HepG2 (cell line): Measurements from ENCODE around the gene NPTXR. TPM values are rescaled to one million over a fixed set of nuclear protein-coding genes. Genes with fewer than 3 reads are reported as not detected.

Experiments
- ATF6 ChIP-seq: sonication (generic); formaldehyde crosslinking; conservative IDR thresholded peaks from 2 replicates; pipeline ENCODE4 v1.4.0; 2020; ENCODE audit warnings: missing genetic modification reagents
- BATF2 ChIP-seq: sonication (generic); formaldehyde crosslinking; IDR thresholded peaks from 2 replicates; pipeline ENCODE4 v1.8.0; 2022; ENCODE audit warnings: mild to moderate bottlenecking, missing genetic modification reagents, moderate library complexity
- FOXA1 ChIP-seq, 2 experiments: fragments of 450-650 bp in 1 of 2; sonication (generic) in 1 of 2; formaldehyde crosslinking in 1 of 2; IDR thresholded peaks; 2 replicates each; pipeline versions ENCODE4 v1.4.0 to v1.6.1; 2016 to 2020; ENCODE audit warnings: missing genetic modification reagents in 1 of 2
- HNF4G ChIP-seq, 2 experiments: sonication (generic) in 1 of 2; formaldehyde crosslinking in 1 of 2; IDR thresholded peaks; 2 replicates each; pipeline versions ENCODE4 v1.4.0 to v1.6.1; 2011 to 2020; ENCODE audit warnings: borderline replicate concordance in 2 of 2, low read depth in 2 of 2, mild to moderate bottlenecking in 2 of 2, low read length in 1 of 2, missing genetic modification reagents in 1 of 2, moderate library complexity in 1 of 2
- JUNB ChIP-seq: sonication (generic); formaldehyde crosslinking; IDR thresholded peaks from 2 replicates; pipeline ENCODE4 v1.8.0; 2022; ENCODE audit warnings: missing genetic modification reagents, mild to moderate bottlenecking, borderline replicate concordance
- KLF12 ChIP-seq: sonication (generic); formaldehyde crosslinking; IDR thresholded peaks from 2 replicates; pipeline ENCODE4 v1.4.0; 2020; ENCODE audit warnings: missing genetic modification reagents, borderline replicate concordance
- MTF2 ChIP-seq: sonication (generic); formaldehyde crosslinking; IDR thresholded peaks from 2 replicates; pipeline ENCODE4 v1.5.0; 2020; ENCODE audit warnings: missing genetic modification reagents, borderline replicate concordance
- NAIF1 ChIP-seq: sonication (generic); formaldehyde crosslinking; IDR thresholded peaks from 2 replicates; pipeline ENCODE4 v1.5.0; 2020; ENCODE audit warnings: mild to moderate bottlenecking, missing genetic modification reagents, borderline replicate concordance
- NFIC ChIP-seq: IDR thresholded peaks from 2 replicates; pipeline ENCODE4 v1.6.1; 2012; ENCODE audit warnings: mild to moderate bottlenecking, low read length, inconsistent platforms
- NR1H2 ChIP-seq: sonication (generic); formaldehyde crosslinking; IDR thresholded peaks from 2 replicates; pipeline ENCODE4 v1.8.1; 2022; ENCODE audit warnings: low read depth, missing genetic modification reagents, borderline replicate concordance
- SIX1 ChIP-seq: sonication (generic); formaldehyde crosslinking; IDR thresholded peaks from 2 replicates; pipeline ENCODE4 v1.4.0; 2020; ENCODE audit warnings: missing genetic modification reagents, borderline replicate concordance
- SP1 ChIP-seq, 2 experiments: fragments of 450-650 bp in 1 of 2; sonication (generic) in 1 of 2; formaldehyde crosslinking in 1 of 2; IDR thresholded peaks; 2 replicates each; pipeline versions ENCODE4 v1.4.0 to v1.6.1; 2016 to 2020; ENCODE audit warnings: missing genetic modification reagents in 1 of 2
- SRSF1 ChIP-seq: fragments of 200-400 bp; formaldehyde crosslinking; optimal IDR thresholded peaks from 2 replicates; pipeline ENCODE3; 2017; ENCODE audit warnings: mild to moderate bottlenecking, low read depth, low read length, moderate library complexity
- SYNCRIP ChIP-seq: fragments of 200-400 bp; formaldehyde crosslinking; IDR thresholded peaks from 2 replicates; pipeline ENCODE4 v1.6.1; 2018; ENCODE audit warnings: mild to moderate bottlenecking, low read depth, low read length; ENCODE audit not compliant: insufficient read depth
- TBP ChIP-seq: sonication (generic); formaldehyde crosslinking; IDR thresholded peaks from 2 replicates; pipeline ENCODE4 v1.5.0; 2020; ENCODE audit warnings: missing genetic modification reagents
- THYN1 ChIP-seq: sonication (generic); formaldehyde crosslinking; IDR thresholded peaks from 2 replicates; pipeline ENCODE4 v1.8.1; 2023; ENCODE audit warnings: low read depth, mild to moderate bottlenecking, moderate library complexity, missing genetic modification reagents, borderline replicate concordance
- ZBTB38 ChIP-seq: sonication (generic); formaldehyde crosslinking; IDR thresholded peaks from 2 replicates; pipeline ENCODE4 v1.5.1; 2020; ENCODE audit warnings: mild to moderate bottlenecking, missing genetic modification reagents
- ZBTB39 ChIP-seq: sonication (generic); formaldehyde crosslinking; IDR thresholded peaks from 2 replicates; pipeline ENCODE4 v1.5.0; 2020; ENCODE audit warnings: missing genetic modification reagents
- ZNF362 ChIP-seq: sonication (generic); formaldehyde crosslinking; IDR thresholded peaks from 2 replicates; pipeline ENCODE4 v1.4.0; 2020; ENCODE audit warnings: missing genetic modification reagents, mild to moderate bottlenecking, borderline replicate concordance
- ZNF598 ChIP-seq: sonication (generic); formaldehyde crosslinking; IDR thresholded peaks from 2 replicates; pipeline ENCODE4 v1.5.1; 2020; ENCODE audit warnings: mild to moderate bottlenecking, missing genetic modification reagents, borderline replicate concordance
- ZNF883 ChIP-seq: sonication (generic); formaldehyde crosslinking; IDR thresholded peaks from 2 replicates; pipeline ENCODE4 v1.5.1; 2020; ENCODE audit warnings: mild to moderate bottlenecking, missing genetic modification reagents; ENCODE audit errors: not compliant biosample characterization
- polyA plus RNA-seq, 8 experiments: library from polyadenylated mRNA; depleted of rRNA in 3 of 8; stranded (reverse) in 7 of 8; unstranded in 1 of 8; fragments of >200 nt; fragmentation: Illumina TruSeq in 4 of 8; extraction: Trizol in 4 of 8; gene quantifications; 2 replicates each; pipeline versions ENCODE4 v1.2.1 to v1.2.3, GENCODE V29; 2011 to 2016; ENCODE audit warnings: low read depth in 4 of 8, missing spikeins in 1 of 8, mixed read lengths in 1 of 8; ENCODE audit not compliant: insufficient read depth in 1 of 8
- total RNA-seq, 5 experiments: library from RNA; depleted of rRNA; stranded (reverse); fragments of >200 nt; fragmentation: Illumina TruSeq; extraction: Trizol; gene quantifications; 2 replicates each; pipeline ENCODE4 v1.2.3, GENCODE V29; 2016; ENCODE audit warnings: low read depth in 1 of 5

Gene NPTXR
- total and polyA plus RNA-seq, 2 of the 13 experiments (the other 11 are each of a cell fraction or from before 2014, with no cell fraction given), result 2.6 to 4.8 TPM

GRCh38 chr22:38824585-38824984 is 19.2 kb downstream of the NPTXR start (continued):
- no peak for TF ChIP-seq THYN1 (CRISPR knock-in tag)
- TF ChIP-seq SP1 (IDR thresholded peaks at IDR 0.05), result no peak
- 0 out of 2 replicates have a peak, but pooled peaks have one; percentile 30 for TF ChIP-seq SP1 (CRISPR knock-in tag; IDR thresholded peaks at IDR 0.05)
- no peak for TF ChIP-seq NR1H2 (CRISPR knock-in tag)
- no peak for TF ChIP-seq TBP (CRISPR knock-in tag)
- 0 out of 2 replicates have a peak, but pooled peaks have one; percentile 66 for TF ChIP-seq KLF12 (CRISPR knock-in tag)
- no peak for TF ChIP-seq ZNF362
- TF ChIP-seq MTF2 (CRISPR knock-in tag), result no peak
- no peak for TF ChIP-seq FOXA1 (IDR thresholded peaks at IDR 0.05)
- no peak for TF ChIP-seq FOXA1 (CRISPR knock-in tag; IDR thresholded peaks at IDR 0.05)
- no peak for TF ChIP-seq ZBTB39 (CRISPR knock-in tag)
- TF ChIP-seq ZNF598 (CRISPR knock-in tag), result no peak
- TF ChIP-seq ZNF883 (CRISPR knock-in tag), result peak; percentile 64
- peak; percentile 96; the same call in 1 of the 2 replicates for TF ChIP-seq ATF6 (CRISPR knock-in tag)
- TF ChIP-seq NAIF1 (CRISPR knock-in tag), result no peak
- 0 out of 2 replicates have a peak, but pooled peaks have one; percentile 43 for TF ChIP-seq SIX1
- no peak for TF ChIP-seq HNF4G (IDR thresholded peaks at IDR 0.05; ENCODE audit: borderline replicate concordance, low read depth, low read length)
- no peak for TF ChIP-seq HNF4G (CRISPR knock-in tag; IDR thresholded peaks at IDR 0.05; ENCODE audit: borderline replicate concordance, low read depth)
- no peak for TF ChIP-seq ZBTB38 (CRISPR knock-in tag)
- TF ChIP-seq NFIC, result no peak
- no peak for TF ChIP-seq SYNCRIP
- no peak for TF ChIP-seq JUNB
- no peak for TF ChIP-seq SRSF1
- no peak for TF ChIP-seq BATF2 (CRISPR knock-in tag)
